Muscle of arm (tissue), 14 donors: ENCODE results near the gene CTNNBIP1. TPM values are rescaled to one million over a fixed set of nuclear protein-coding genes. Genes with fewer than 3 reads are reported as not detected.
"Not testable (repeated sequence)": the region's sequence is repeated elsewhere in the genome, so short reads cannot be mapped to it uniquely, and the experiment has no call there.

Source experiments
- DNase-seq: peaks from one replicate; pipeline ENCODE4 v3.0.0-alpha.2; 2013
- long read RNA-seq, 11 donors: transcript quantifications; one replicate each; lab custom pipeline, GENCODE V29; 2026
- polyA plus RNA-seq, 12 donors: library from polyadenylated mRNA; unstranded; fragments of 120-200 nt; gene quantifications; one replicate each; pipeline ENCODE4 v1.2.1, GENCODE V29; 2013; ENCODE audit not compliant: insufficient read length in 12 of 12

CTNNBIP1 gene
- polyA plus RNA-seq = 100 to 1,000 TPM in 1 of 12 donors, 10 to 100 TPM in 11; 48.0 to 601 (median 60.2) TPM
- long read RNA-seq, donor 1, transcript CTNNBIP1-204 (5 exons, 1,206 nt) = major isoform, 17 of 18 reads
- long read RNA-seq, donor 1, partial matches to known transcripts = 0 of 18 reads
- long read RNA-seq, donor 1, other reads (novel, unspliced or antisense) = 0 of 18 reads
- long read RNA-seq, donor 2, transcript CTNNBIP1-203 (6 exons, 3,000 nt) = minor isoform, 5 of 75 reads
- long read RNA-seq, donor 2, transcript CTNNBIP1-204 (5 exons, 1,206 nt) = major isoform, 48 of 75 reads
- long read RNA-seq, donor 2, partial matches to known transcripts = 6 of 75 reads
- long read RNA-seq, donor 2, other reads (novel, unspliced or antisense) = 16 of 75 reads
- long read RNA-seq, donor 3, transcript CTNNBIP1-204 (5 exons, 1,206 nt) = major isoform, 19 of 19 reads
- long read RNA-seq, donor 3, partial matches to known transcripts = 0 of 19 reads
- long read RNA-seq, donor 3, other reads (novel, unspliced or antisense) = 0 of 19 reads
- long read RNA-seq, donor 4, transcript CTNNBIP1-204 (5 exons, 1,206 nt) = major isoform, 14 of 31 reads
- long read RNA-seq, donor 4, partial matches to known transcripts = 16 of 31 reads
- long read RNA-seq, donor 4, other reads (novel, unspliced or antisense) = 0 of 31 reads
- long read RNA-seq, donor 5, transcript CTNNBIP1-204 (5 exons, 1,206 nt) = major isoform, 73 of 156 reads
- long read RNA-seq, donor 5, partial matches to known transcripts = 79 of 156 reads
- long read RNA-seq, donor 5, other reads (novel, unspliced or antisense) = 0 of 156 reads
- long read RNA-seq, donor 6, transcript CTNNBIP1-204 (5 exons, 1,206 nt) = major isoform, 16 of 17 reads
- long read RNA-seq, donor 6, partial matches to known transcripts = 0 of 17 reads
- long read RNA-seq, donor 6, other reads (novel, unspliced or antisense) = 0 of 17 reads
- long read RNA-seq, donor 7, transcript CTNNBIP1-204 (5 exons, 1,206 nt) = major isoform, 15 of 16 reads
- long read RNA-seq, donor 7, partial matches to known transcripts = 0 of 16 reads
- long read RNA-seq, donor 7, other reads (novel, unspliced or antisense) = 0 of 16 reads
- long read RNA-seq, donor 8, transcript CTNNBIP1-204 (5 exons, 1,206 nt) = major isoform, 40 of 101 reads
- long read RNA-seq, donor 8, partial matches to known transcripts = 47 of 101 reads
- long read RNA-seq, donor 8, other reads (novel, unspliced or antisense) = 11 of 101 reads
- long read RNA-seq, donor 9, transcript CTNNBIP1-204 (5 exons, 1,206 nt) = major isoform, 16 of 30 reads
- long read RNA-seq, donor 9, partial matches to known transcripts = 14 of 30 reads
- long read RNA-seq, donor 9, other reads (novel, unspliced or antisense) = 0 of 30 reads
- long read RNA-seq, donor 10, transcript CTNNBIP1-204 (5 exons, 1,206 nt) = major isoform, 33 of 76 reads
- long read RNA-seq, donor 10, partial matches to known transcripts = 29 of 76 reads
- long read RNA-seq, donor 10, other reads (novel, unspliced or antisense) = 14 of 76 reads
- long read RNA-seq, donor 11, transcript CTNNBIP1-204 (5 exons, 1,206 nt) = major isoform, 40 of 68 reads
- long read RNA-seq, donor 11, partial matches to known transcripts = 19 of 68 reads
- long read RNA-seq, donor 11, other reads (novel, unspliced or antisense) = 6 of 68 reads

GRCh38 chr1:9910076-9910422, at the start of gene CTNNBIP1:
CTNNBIP1 (minus strand) TSS chr1:9910269; CDS start chr1:9872064, 38,205 bp downstream.
- no peak for DNase-seq

- DNase-seq = no peak
Measured at GRCh38 chr1:9957726-9958125, 47.7 kb upstream of the CTNNBIP1 start.

GRCh38 chr1:9946315-9946714, 36.2 kb upstream of the CTNNBIP1 start:
- no peak for DNase-seq

GRCh38 chr1:9942939-9943788, 33.1 kb upstream of the CTNNBIP1 start, which contains the start of the genes LZIC and NMNAT1:
LZIC (minus strand) TSS chr1:9943391; CDS start chr1:9936619, 6,772 bp downstream.
NMNAT1 (plus strand) TSS chr1:9943475; CDS start chr1:9972074, 28,599 bp downstream.
- DNase-seq = peak; percentile 94

GRCh38 chr1:9942399-9942938, 32.4 kb upstream of the CTNNBIP1 start:
- DNase-seq = peak; percentile 46

- DNase-seq = no peak
Measured at GRCh38 chr1:9929431-9930385, 19.6 kb upstream of the CTNNBIP1 start.

- DNase-seq = no peak
Measured at GRCh38 chr1:9927259-9927658, 17.2 kb upstream of the CTNNBIP1 start.

- no peak for DNase-seq
Measured at GRCh38 chr1:9922342-9922741, 12.3 kb upstream of the CTNNBIP1 start.

GRCh38 chr1:9920606-9921005, 10.5 kb upstream of the CTNNBIP1 start:
- no peak for DNase-seq

GRCh38 chr1:9917901-9918300, 7.8 kb upstream of the CTNNBIP1 start:
- no peak for DNase-seq

GRCh38 chr1:9917495-9917894, 7.4 kb upstream of the CTNNBIP1 start:
- not testable (repeated sequence) for DNase-seq

GRCh38 chr1:9916452-9916851, 6.4 kb upstream of the CTNNBIP1 start:
- DNase-seq = no peak

GRCh38 chr1:9914610-9914937, 4.5 kb upstream of the CTNNBIP1 start:
- no peak for DNase-seq

- no peak for DNase-seq
Measured at GRCh38 chr1:9912264-9912936, 2.3 kb upstream of the CTNNBIP1 start.

GRCh38 chr1:9910423-9911178, 532 bp upstream of the CTNNBIP1 start:
- DNase-seq = peak; percentile 99

GRCh38 chr1:9909234-9910046, 629 bp downstream of the CTNNBIP1 start:
- DNase-seq = no peak
